Ovary (tissue), 9 donors: ENCODE data around the gene LRRC75A. TPM values are rescaled to one million over a fixed set of nuclear protein-coding genes. Genes with fewer than 3 reads are reported as not detected.
A peak's percentile ranks its signal among the peaks of the same experiment; 100 is the strongest.
"Not testable (repeated sequence)": the region's sequence is repeated elsewhere in the genome, so short reads cannot be mapped to it uniquely, and the experiment has no call there.

ENCODE experiments used
- DNase-seq, 5 donors: peaks; one replicate each; pipeline ENCODE4 v3.0.0-alpha.2; 2019 to 2020
- H3K27ac ChIP-seq, 2 donors: fragments of 200-600 bp; one replicate each; pipeline versions ENCODE4 v1.5.1 to v1.8.0; 2019 to 2022
- H3K27me3 ChIP-seq: fragments of 200-600 bp; one replicate; pipeline ENCODE4 v1.8.0; 2022
- H3K36me3 ChIP-seq: fragments of 200-600 bp; sonication (generic); one replicate; pipeline ENCODE4 v1.5.1; 2019
- H3K4me1 ChIP-seq: one replicate; pipeline ENCODE4 v1.8.1; 2013; ENCODE audit warnings: mild to moderate bottlenecking, moderate library complexity; ENCODE audit not compliant: insufficient read depth
- H3K4me3 ChIP-seq: fragments of 200-600 bp; sonication (generic); one replicate; pipeline ENCODE4 v1.5.1; 2017
- H3K9me3 ChIP-seq, 2 donors: fragments of 200-600 bp in 1 of 2; sonication (generic) in 1 of 2; one replicate each; pipeline versions ENCODE4 v1.5.1 to v1.8.1; 2013 to 2019; ENCODE audit warnings: mild to moderate bottlenecking in 1 of 2, moderate library complexity in 1 of 2
- EP300 ChIP-seq: sonication (generic); formaldehyde crosslinking; IDR thresholded peaks from one replicate; pipeline ENCODE4 v1.6.1; 2017; ENCODE audit warnings: antibody characterized with exemption
- WGBS, 3 donors: extraction: QIAGEN DNeasy Blood & Tissue Kit in 1 of 3; methylation state at CpG; one replicate each; pipeline versions ENCODE4 v1.1.5 to v1.1.7; 2013 to 2017; 5-methylcytosine and 5-hydroxymethylcytosine counted together
- intact Hi-C, 4 donors: fragments of 100-400 bp; cut with DNase I; formaldehyde crosslinking; loops; one replicate each; pipeline versions ENCODE4 v1.11.0 to v1.15.1; 2022 to 2023
- polyA plus RNA-seq, 2 donors: library from polyadenylated mRNA; stranded (reverse); fragments of 200-250 nt in 1 of 2; fragments of 350-450 nt in 1 of 2; fragmentation: Illumina TruSeq in 1 of 2; extraction: RNeasy Lipid Tissue Mini Kit (QIAGEN cat#74804) in 1 of 2; gene quantifications; one replicate each; pipeline ENCODE4 v1.2.3, GENCODE V29; 2013 to 2014
- small RNA-seq: library from RNA; depleted of rRNA; stranded (forward); fragments of <200 nt; gene quantifications from one replicate; pipeline ENCODE3, GENCODE V24; 2016
- total RNA-seq, 7 donors: library from RNA; depleted of rRNA in 2 of 7; stranded (reverse); fragments of >200 nt in 2 of 7; fragmentation: NEBNext Ultra II Directional in 3 of 7; extraction: Animal tissue kit (Norgen Biotek cat#: 25700) in 3 of 7; gene quantifications; one replicate each; pipeline versions ENCODE4 v1.1.0 to v1.2.4, GENCODE V29; 2016 to 2023
- donor health status: DM: no; HTN: no; CAD: no; lungs with moderate emphysema.
- donor health status: DM: no; HTN: no; CAD: no.
- donor health status: Bipolar disorder and iron deficiency.
- donor health status: DM: yes; HTN: yes; CAD: no.
- donor health status: DM: no; HTN: no; CAD: no.
- donor health status: DM: yes; HTN: yes; CAD: no.

LRRC75A gene
- total and polyA plus RNA-seq, 9 donors, result 1.0 to 12.5 (median 4.1) TPM

DNA sequence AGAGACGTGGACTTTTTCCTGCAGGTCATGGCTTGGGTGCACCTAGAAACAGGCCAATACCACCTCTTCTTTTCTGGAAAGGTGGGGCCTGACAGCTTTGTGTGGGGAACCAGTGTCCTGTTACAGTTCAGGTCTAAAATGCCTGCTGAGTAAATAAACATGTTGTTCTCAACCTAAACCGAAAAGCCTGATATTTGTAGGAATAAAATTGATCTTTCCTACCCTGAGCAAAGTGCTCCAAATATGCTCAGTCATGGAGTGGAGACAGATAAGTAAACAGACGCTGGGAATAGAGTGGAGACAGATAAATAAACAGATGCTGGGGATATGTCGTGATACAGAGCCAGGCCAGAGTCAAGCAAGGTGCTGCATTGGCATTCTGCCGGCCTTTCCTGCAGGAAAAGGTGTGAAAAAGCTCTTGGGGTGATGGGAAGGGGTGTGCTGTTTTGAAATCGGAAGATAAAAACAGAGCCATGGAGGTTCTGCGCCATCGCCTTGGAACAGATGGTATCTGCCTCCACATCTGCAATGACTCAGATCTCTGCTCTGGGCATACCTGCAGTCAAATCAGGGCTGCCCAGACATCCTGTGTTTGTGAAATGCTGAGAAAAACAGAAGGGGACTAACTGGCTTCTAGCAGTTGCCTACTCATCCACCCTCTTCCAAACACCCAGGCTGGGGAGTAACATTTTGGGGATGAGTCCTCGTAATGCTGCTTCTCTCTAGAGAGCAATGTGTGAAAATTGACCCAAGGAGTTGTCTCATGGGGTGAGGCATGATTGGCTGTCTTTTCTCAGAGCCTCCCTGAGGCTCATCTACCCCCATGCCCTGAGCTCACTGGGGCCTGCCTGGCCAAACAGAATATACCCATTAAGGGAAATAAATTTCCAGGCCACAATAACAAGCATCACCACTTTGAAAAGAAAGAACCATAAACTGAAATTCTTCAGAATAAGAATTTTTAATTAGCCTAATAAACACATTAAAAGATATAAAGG lies 93.4 kb downstream of the LRRC75A start:
- no peaks in the 10 kb centered on the region for H3K27me3 ChIP-seq
- peaks cover 3% of the 10 kb centered on the region for H3K4me1 ChIP-seq
- intact Hi-C loops, result no loop called here
- no peaks in the 10 kb centered on the region for H3K9me3 ChIP-seq
- no peak overlapping the region for H3K27ac ChIP-seq
- DNase-seq, result no peak
- no peak overlapping the region for H3K4me3 ChIP-seq
- TF ChIP-seq EP300, result no peak
- H3K36me3 ChIP-seq, result no peaks in the 10 kb centered on the region
- WGBS, 3 donors, result 71 to 76% (median 75%) methylated on average over 9 of the region's 9 CpGs

DNA sequence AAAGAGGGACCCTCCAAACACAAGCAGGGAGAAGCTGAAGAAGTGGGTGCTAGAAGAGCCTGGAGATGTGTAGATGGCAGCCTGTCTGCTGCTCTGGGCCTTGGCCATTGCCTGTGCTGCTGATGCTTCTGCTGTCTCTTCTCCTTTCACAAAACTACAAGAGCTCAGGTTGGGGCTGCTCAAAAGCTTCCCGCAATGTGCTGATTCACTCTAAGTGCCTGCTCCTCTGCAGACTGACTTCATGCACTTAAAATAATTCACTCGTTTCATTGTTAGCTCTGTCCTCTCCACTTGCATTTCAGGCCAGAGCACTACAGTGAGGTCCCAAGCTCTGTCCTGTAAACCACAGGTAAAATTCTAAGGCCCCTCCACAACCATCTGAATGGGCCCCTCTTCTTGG lies 95.3 kb downstream of the LRRC75A start:
- intact Hi-C loops, DNase-seq, H3K9me3 ChIP-seq, H3K36me3 ChIP-seq, H3K4me3 ChIP-seq, H3K27me3 ChIP-seq, H3K4me1 ChIP-seq: not testable (repeated sequence)
- WGBS, 3 donors, result 61 to 67% (median 61%) methylated on average over 2 of the region's 2 CpGs
- H3K27ac ChIP-seq, result peak overlapping the region in 1 of 2 donors; percentile 78

DNA sequence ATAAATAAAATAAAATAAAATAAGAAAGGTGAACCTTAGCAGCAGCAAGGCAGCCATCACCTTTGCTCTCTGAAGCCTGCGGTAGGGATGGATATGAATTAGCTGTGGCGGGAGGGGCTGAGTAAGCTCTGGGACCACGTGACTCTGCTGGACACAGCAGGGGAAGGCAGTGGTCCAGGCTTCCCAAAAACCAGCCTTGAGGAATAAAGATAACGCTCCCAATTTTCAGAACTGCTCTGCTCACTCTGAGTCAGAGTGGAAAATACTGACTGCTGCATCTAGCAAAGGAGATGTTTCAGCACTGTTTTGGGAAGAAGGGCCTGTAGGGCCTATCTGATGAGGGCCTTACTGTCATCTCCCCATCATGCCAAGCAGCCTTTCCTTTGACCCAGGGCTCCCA lies 96.1 kb downstream of the LRRC75A start:
- H3K4me1 ChIP-seq, intact Hi-C loops, H3K36me3 ChIP-seq, H3K9me3 ChIP-seq, H3K4me3 ChIP-seq, H3K27me3 ChIP-seq: not testable (repeated sequence)
- DNase-seq, result peak; percentile 58 to 79 (median 67)
- WGBS, 3 donors, result 5 to 12% (median 11%) methylated on average over 4 of the region's 4 CpGs
- H3K27ac ChIP-seq, result peak overlapping the region in 1 of 2 donors; percentile 78

DNA sequence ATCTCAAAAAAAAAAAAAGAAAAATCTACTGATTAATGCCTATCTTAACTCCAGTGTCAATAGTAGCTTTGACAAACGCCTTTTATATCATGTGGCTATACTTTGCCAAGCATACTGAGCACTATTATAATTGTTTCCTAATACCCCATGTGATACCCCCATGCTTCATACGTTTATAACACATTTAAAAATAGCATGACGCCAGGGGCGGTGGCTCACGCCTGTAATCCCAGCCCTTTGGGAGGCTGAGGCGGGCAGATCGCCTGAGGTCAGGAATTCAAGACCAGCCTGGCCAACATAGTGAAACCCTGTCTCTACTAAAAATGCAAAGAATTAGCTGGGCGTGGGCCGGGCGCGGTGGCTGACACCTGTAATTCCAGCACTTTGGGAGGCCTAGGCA lies 99.5 kb downstream of the LRRC75A start:
- H3K9me3 ChIP-seq, H3K4me3 ChIP-seq, intact Hi-C loops, H3K36me3 ChIP-seq, H3K27ac ChIP-seq, H3K27me3 ChIP-seq, H3K4me1 ChIP-seq, DNase-seq: not testable (repeated sequence)
- 91 to 96% (median 95%) methylated on average over 11 of the region's 11 CpGs for WGBS, 3 donors

Small RNAs within 50 kb of the gene (small RNA-seq; reads per million reads assigned to genes)
- gene SNORD49A, result not detected
- gene SNORD65, result not detected

Other genes with a start within 250 kb of the LRRC75A start
- 10 to 100 TPM; 18.8 to 38.9 (median 34.0) TPM for gene CENPV, start 138.7 kb downstream of the LRRC75A start, total RNA-seq
- 10 to 100 TPM; 20.0 to 22.3 TPM for gene CENPV, start 138.7 kb downstream of the LRRC75A start, polyA plus RNA-seq
- gene UBB, start 111.1 kb downstream of the LRRC75A start, total RNA-seq, result 100 to 1,000 TPM; 445 to 993 (median 806) TPM
- gene UBB, start 111.1 kb downstream of the LRRC75A start, polyA plus RNA-seq, result 1,000 to 10,000 TPM in 1 of 2 donors, 100 to 1,000 TPM in 1; 775 to 1,551 TPM
- 10 to 100 TPM in 5 of 7 donors, 1 to 10 TPM in 2; 8.7 to 40.4 (median 13.0) TPM for gene TRPV2, start 76.6 kb downstream of the LRRC75A start, total RNA-seq
- gene TRPV2, start 76.6 kb downstream of the LRRC75A start, polyA plus RNA-seq, result 10 to 100 TPM; 11.5 to 13.1 TPM
- 10 to 100 TPM in 2 of 7 donors, 1 to 10 TPM in 5; 2.8 to 11.4 (median 8.4) TPM for gene ZNF287, start 77.0 kb upstream of the LRRC75A start, total RNA-seq
- 1 to 10 TPM; 3.9 to 5.3 TPM for gene ZNF287, start 77.0 kb upstream of the LRRC75A start, polyA plus RNA-seq
- 10 to 100 TPM in 1 of 7 donors, 1 to 10 TPM in 6; 1.8 to 10.1 (median 7.9) TPM for gene ZNF624, start 161.7 kb upstream of the LRRC75A start, total RNA-seq
- gene ZNF624, start 161.7 kb upstream of the LRRC75A start, polyA plus RNA-seq, result 1 to 10 TPM; 3.7 TPM
- 10 to 100 TPM in 1 of 7 donors, 1 to 10 TPM in 4, under 1 TPM in 2; 0.60 to 13.8 (median 1.2) TPM for gene CCDC144A, start 198.0 kb upstream of the LRRC75A start, total RNA-seq
- 1 to 10 TPM in 1 of 2 donors, under 1 TPM in 1; 0.28 to 1.8 TPM for gene CCDC144A, start 198.0 kb upstream of the LRRC75A start, polyA plus RNA-seq